ENCODE data around the gene TOMM5.

DNA sequence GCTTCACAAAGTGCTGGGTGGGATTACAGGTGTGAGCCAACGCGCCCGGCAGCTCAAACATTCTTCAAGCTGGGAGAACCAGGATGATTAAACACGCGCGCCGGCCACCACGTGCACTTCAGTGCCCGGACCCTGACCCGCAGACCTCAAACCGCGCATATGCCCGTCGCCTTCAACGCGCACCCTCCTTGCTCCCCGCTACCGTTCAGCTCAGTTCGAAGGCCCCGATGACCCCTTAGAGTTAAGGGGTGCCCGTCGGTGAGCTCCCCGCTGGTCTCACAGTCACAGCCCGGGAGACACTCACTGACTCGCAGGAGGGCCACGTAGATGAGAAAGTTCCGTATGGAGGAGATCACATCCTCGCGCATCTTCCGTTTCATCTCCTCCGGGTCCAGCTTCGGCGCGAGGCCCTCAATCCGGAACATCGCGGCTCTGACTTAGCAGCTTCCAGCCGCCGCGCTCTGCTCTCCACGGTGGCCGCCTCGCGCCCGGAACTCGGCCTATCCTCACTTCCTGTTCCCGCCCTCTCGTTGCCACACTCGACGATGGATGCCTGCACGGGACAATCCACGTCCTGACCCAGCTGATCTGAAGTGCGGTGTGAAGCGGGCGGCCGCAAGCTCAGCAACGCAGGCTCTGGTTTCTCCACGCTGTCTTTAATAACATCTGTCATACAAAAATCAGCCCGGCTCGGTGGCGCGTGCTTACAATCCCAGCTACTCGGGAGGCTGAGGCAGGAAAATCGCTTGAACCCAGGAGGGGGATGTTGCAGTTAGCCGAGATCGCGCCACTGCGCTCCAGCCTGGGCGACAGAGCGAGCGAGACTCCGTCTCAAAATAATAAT, at the start of gene TOMM5:
- TF ChIP-seq, protein P1, sequence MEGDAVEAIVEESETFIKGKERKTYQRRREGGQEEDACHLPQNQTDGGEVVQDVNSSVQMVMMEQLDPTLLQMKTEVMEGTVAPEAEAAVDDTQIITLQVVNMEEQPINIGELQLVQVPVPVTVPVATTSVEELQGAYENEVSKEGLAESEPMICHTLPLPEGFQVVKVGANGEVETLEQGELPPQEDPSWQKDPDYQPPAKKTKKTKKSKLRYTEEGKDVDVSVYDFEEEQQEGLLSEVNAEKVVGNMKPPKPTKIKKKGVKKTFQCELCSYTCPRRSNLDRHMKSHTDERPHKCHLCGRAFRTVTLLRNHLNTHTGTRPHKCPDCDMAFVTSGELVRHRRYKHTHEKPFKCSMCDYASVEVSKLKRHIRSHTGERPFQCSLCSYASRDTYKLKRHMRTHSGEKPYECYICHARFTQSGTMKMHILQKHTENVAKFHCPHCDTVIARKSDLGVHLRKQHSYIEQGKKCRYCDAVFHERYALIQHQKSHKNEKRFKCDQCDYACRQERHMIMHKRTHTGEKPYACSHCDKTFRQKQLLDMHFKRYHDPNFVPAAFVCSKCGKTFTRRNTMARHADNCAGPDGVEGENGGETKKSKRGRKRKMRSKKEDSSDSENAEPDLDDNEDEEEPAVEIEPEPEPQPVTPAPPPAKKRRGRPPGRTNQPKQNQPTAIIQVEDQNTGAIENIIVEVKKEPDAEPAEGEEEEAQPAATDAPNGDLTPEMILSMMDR (IDR thresholded peaks at IDR 0.05; ENCODE audit: low read depth, low read length): no peak
- no peak for TF ChIP-seq EZH2phosphoT487 (IDR thresholded peaks at IDR 0.05; ENCODE audit: low read depth)

All from OCI-LY3 (cell line).